Measurements from ENCODE around the gene IFIT1.
"Not testable (repeated sequence)": the region's sequence is repeated elsewhere in the genome, so short reads cannot be mapped to it uniquely, and the experiment has no call there.

- TF ChIP-seq CTCF, POLR2AphosphoS5 (IDR thresholded peaks at IDR 0.05): not testable (repeated sequence)
These were observed 18.1 kb downstream of the IFIT1 start for GRCh38 chr10:89410551-89410950.

Data from transverse colon (tissue), 4 donors.